ENCODE measurements around the gene SMC3. TPM values are rescaled to one million over a fixed set of nuclear protein-coding genes. Genes with fewer than 3 reads are reported as not detected.

SMC3 gene
- total RNA-seq, 1 donor from 2014 or later = 94.6 TPM

DNA sequence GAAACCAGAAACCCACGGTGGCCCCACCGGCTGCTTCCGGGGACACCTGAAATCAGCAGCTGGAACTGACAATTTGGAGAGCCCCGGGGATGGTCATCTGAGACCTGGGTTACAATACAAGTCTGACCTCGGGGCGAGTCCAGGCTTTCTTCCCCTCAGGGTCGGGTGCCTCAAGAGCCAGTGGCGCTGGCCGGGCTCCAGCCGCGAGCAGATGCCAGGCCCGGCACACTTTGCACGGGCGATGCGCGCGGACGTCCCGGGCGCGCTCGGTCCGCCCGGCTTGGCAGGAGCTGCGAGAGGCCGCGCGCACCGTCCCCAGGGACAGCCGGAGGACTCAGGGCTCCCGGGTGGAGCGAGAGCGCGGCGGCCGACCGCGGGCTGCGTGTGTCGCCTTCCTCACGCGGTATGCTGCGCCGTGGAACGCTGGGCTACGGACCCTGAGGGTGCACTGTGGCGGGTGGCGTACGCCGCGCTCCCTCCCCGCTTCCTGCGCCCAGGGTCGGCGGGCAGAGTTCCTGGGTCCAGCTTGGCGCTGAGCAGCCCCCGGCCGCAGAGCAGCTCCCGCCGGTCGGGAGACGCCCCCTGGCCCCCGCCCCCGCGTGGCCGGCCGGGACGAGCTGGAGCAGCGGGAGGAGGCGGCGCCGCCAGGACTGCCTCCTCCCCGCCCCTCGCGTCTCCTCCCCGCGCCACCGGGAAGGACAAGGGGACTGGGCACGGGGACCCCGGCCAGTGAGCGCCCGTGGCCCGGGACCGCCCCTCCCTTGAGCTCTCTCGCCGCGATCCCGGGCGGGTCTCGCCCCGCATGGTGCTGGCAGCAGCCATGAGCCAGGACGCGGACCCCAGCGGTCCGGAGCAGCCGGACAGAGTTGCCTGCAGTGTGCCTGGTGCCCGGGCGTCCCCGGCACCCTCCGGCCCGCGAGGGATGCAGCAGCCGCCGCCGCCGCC lies 76.4 kb downstream of the SMC3 start, which contains the start of gene RBM20:
Gene RBM20 (plus strand): TSS at position 684 of the 945 bp plus-strand sequence. CDS start 119 bp downstream, at position 803.
- peak; percentile 44 for DNase-seq (ENCODE audit: low spot score, unreplicated experiment)
- no peaks in the 10 kb centered on the region for H3K9me3 Mint-ChIP-seq (ENCODE audit: low read depth)

GRCh38 chr10:110644598-110645462 lies 77.3 kb downstream of the SMC3 start:
- TF ChIP-seq, protein P1, sequence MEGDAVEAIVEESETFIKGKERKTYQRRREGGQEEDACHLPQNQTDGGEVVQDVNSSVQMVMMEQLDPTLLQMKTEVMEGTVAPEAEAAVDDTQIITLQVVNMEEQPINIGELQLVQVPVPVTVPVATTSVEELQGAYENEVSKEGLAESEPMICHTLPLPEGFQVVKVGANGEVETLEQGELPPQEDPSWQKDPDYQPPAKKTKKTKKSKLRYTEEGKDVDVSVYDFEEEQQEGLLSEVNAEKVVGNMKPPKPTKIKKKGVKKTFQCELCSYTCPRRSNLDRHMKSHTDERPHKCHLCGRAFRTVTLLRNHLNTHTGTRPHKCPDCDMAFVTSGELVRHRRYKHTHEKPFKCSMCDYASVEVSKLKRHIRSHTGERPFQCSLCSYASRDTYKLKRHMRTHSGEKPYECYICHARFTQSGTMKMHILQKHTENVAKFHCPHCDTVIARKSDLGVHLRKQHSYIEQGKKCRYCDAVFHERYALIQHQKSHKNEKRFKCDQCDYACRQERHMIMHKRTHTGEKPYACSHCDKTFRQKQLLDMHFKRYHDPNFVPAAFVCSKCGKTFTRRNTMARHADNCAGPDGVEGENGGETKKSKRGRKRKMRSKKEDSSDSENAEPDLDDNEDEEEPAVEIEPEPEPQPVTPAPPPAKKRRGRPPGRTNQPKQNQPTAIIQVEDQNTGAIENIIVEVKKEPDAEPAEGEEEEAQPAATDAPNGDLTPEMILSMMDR (IDR thresholded peaks at IDR 0.05; ENCODE audit: unreplicated experiment) = no peak
- Mint-ChIP-seq H3K27ac (peak overlapping the region; percentile 87), H3K27me3 (peaks cover 58% of the 10 kb centered on the region), H3K4me3 (ENCODE audit: low read depth) (peak overlapping the region; percentile 77), H3K4me1 (ENCODE audit: low read depth) (peaks cover 15% of the 10 kb centered on the region), H3K9me3 (ENCODE audit: low read depth) (no peaks in the 10 kb centered on the region), H3K36me3 (ENCODE audit: insufficient read depth) (no peaks in the 10 kb centered on the region)
- no peak for DNase-seq (ENCODE audit: low spot score, unreplicated experiment)

More for the DNA sequence above, 76.4 kb downstream of the SMC3 start, which contains the start of gene RBM20:
- Mint-ChIP-seq H3K27me3 (peaks cover 53% of the 10 kb centered on the region), H3K36me3 (ENCODE audit: insufficient read depth) (no peaks in the 10 kb centered on the region), H3K4me1 (ENCODE audit: low read depth) (peaks cover 15% of the 10 kb centered on the region), H3K27ac (peak within 1 kb of the TSS; percentile 88), H3K4me3 (ENCODE audit: low read depth) (peak within 1 kb of the TSS; percentile 81)
- TF ChIP-seq, protein P1 (IDR thresholded peaks at IDR 0.05; ENCODE audit: unreplicated experiment) = no peak

DNA sequence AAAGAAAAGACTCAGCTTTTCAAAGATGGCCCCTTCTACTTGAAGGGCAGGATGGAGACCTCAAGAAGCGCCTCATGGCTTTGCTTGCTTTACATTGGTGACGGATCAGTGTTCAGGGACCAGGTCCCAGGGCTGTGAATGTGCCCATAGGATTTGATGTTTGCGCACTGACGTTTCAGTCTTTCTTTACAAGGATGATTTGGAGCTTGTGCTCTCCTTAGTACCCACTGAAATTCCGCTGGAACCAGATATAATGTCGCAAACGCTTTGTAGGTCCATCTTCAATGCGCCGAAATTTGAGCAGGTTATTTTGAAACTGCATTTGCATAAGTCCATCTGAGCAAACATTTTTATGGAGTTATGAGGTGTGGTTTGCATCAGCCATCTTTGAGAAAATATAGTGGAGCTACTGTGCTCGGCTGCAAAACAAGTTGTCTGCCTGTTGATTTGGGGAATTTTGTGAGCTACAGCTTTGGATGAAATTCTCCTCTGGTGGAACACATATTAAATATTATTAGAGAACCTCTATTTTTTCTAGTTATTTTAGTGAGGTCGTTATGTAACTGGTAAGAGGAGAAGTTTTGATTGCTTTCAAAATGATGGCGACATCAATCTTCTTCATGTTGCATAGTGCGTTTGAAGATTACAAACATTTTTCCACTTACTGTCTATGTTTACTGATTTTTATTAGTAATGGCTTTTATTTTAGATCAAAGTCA lies 79.1 kb downstream of the SMC3 start:
- H3K36me3 Mint-ChIP-seq (ENCODE audit: insufficient read depth) = no peaks in the 10 kb centered on the region
- no peaks in the 10 kb centered on the region for H3K9me3 Mint-ChIP-seq (ENCODE audit: low read depth)
- TF ChIP-seq, protein P1 (IDR thresholded peaks at IDR 0.05; ENCODE audit: unreplicated experiment) = no peak
- no peak overlapping the region for H3K27ac Mint-ChIP-seq
- peaks cover 11% of the 10 kb centered on the region for H3K4me1 Mint-ChIP-seq (ENCODE audit: low read depth)
- H3K27me3 Mint-ChIP-seq = peaks cover 55% of the 10 kb centered on the region
- no peak overlapping the region for H3K4me3 Mint-ChIP-seq (ENCODE audit: low read depth)
- no peak for DNase-seq (ENCODE audit: low spot score, unreplicated experiment)

DNA sequence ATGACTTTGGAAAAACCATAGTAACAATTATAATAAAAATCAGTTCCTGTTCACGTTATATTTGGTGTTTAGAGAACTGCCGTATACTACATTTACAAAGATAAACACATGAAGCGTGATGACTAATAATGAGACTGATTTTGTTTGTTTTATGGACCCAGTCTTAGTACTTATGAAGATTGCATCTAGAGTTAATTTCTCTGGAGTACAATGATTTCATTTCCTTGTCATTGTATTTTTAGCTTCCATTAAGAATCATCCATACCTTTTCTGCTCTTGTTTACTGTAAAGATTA lies 79.6 kb downstream of the SMC3 start:
- Mint-ChIP-seq H3K9me3 (ENCODE audit: low read depth) (no peaks in the 10 kb centered on the region), H3K36me3 (ENCODE audit: insufficient read depth) (no peaks in the 10 kb centered on the region), H3K4me3 (ENCODE audit: low read depth) (no peak overlapping the region), H3K27me3 (peaks cover 50% of the 10 kb centered on the region), H3K4me1 (ENCODE audit: low read depth) (peaks cover 11% of the 10 kb centered on the region), H3K27ac (no peak overlapping the region)
- DNase-seq (ENCODE audit: low spot score, unreplicated experiment) = no peak
- TF ChIP-seq, protein P1 (IDR thresholded peaks at IDR 0.05; ENCODE audit: unreplicated experiment) = no peak
